Uterus (tissue), 4 donors: ENCODE results near the gene PREX1. TPM values are rescaled to one million over a fixed set of nuclear protein-coding genes. Genes with fewer than 3 reads are reported as not detected.

Experiments used
- DNase-seq, 2 donors: peaks; one replicate each; pipeline ENCODE4 v3.0.0-alpha.2; 2019 to 2020
- H3K27ac ChIP-seq, 2 donors: fragments of 200-600 bp; sonication (generic); 1 replicate in 1 of 2; 2 replicates in 1 of 2; pipeline ENCODE4 v1.5.1; 2016 to 2018
- H3K27me3 ChIP-seq, 2 donors: fragments of 200-600 bp; sonication (generic); one replicate each; pipeline ENCODE4 v1.5.1; 2018 to 2019; ENCODE audit warnings: control low read depth in 1 of 2
- H3K36me3 ChIP-seq, 2 donors: fragments of 200-600 bp; sonication (generic); one replicate each; pipeline ENCODE4 v1.5.1; 2019; ENCODE audit warnings: control low read depth in 1 of 2
- H3K4me1 ChIP-seq, 2 donors: fragments of 200-600 bp; sonication (generic); one replicate each; pipeline ENCODE4 v1.5.1; 2018 to 2019; ENCODE audit warnings: control low read depth in 1 of 2
- H3K4me3 ChIP-seq, 2 donors: fragments of 200-600 bp; sonication (generic); 1 replicate in 1 of 2; 2 replicates in 1 of 2; pipeline ENCODE4 v1.5.1; 2018 to 2019; ENCODE audit warnings: mild to moderate bottlenecking in 1 of 2
- H3K9me3 ChIP-seq, 2 donors: fragments of 200-600 bp; sonication (generic); one replicate each; pipeline ENCODE4 v1.5.1; 2019; ENCODE audit warnings: control low read depth in 1 of 2
- POLR2A ChIP-seq, 2 donors: fragments of 450-650 bp; IDR thresholded peaks; one replicate each; pipeline ENCODE4 v1.6.1; 2016; ENCODE audit warnings: antibody characterized with exemption in 2 of 2, mild to moderate bottlenecking in 1 of 2, moderate library complexity in 1 of 2
- intact Hi-C: fragments of 100-400 bp; cut with DNase I; formaldehyde crosslinking; loops from one replicate; pipeline ENCODE4 v1.15.1; 2023; ENCODE audit warnings: low total_unique reads
- total RNA-seq, 4 donors: library from RNA; depleted of rRNA in 3 of 4; stranded (reverse); fragments of >200 nt in 3 of 4; gene quantifications; one replicate each; pipeline versions ENCODE4 v1.1.0 to v1.2.4, GENCODE V29; 2014 to 2023
- TF ChIP-seq, protein P1 (sequence below), 4 experiments: fragments of 200-600 bp in 2 of 4; fragments of 450-650 bp in 2 of 4; sonication (generic) in 2 of 4; IDR thresholded peaks; one replicate each; pipeline ENCODE4 v1.5.1; 2016 to 2019; ENCODE audit warnings: antibody characterized with exemption in 4 of 4, mild to moderate bottlenecking in 2 of 4, moderate library complexity in 1 of 4
- donor health status: DM: yes; HTN: yes; CAD: no.

PREX1 gene
- total RNA-seq, 4 donors from 2014 or later, result 3.6 to 19.7 (median 11.3) TPM

DNA sequence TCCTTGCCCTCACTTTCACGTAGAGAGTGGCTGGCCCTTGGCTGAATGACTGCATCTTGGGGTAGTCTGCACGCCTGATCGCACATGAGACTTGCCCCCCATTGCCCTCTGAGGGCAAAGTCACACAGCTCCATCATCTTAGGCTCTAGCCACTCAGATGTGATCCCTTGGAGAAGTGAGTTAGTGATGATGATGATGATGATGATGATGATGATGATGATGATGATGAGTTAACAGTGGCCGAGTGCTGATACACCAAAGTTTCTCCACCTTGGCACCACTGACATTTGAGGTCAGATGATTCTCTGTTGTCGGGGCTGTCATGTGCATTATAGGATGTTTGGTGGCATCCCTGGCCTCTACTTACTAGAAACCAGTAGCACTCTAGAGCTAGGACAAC lies 84.0 kb downstream of the PREX1 start:
- no peak for DNase-seq
- Histone ChIP-seq H3K4me1 (no peaks in the 10 kb centered on the region), H3K27me3 (no peaks in the 10 kb centered on the region), H3K9me3 (no peaks in the 10 kb centered on the region), H3K27ac (no peak overlapping the region), H3K36me3 (no peaks in the 10 kb centered on the region), H3K4me3 (no peak overlapping the region)
- TF ChIP-seq POLR2A (IDR thresholded peaks at IDR 0.05), result no peak
- TF ChIP-seq, protein P1, sequence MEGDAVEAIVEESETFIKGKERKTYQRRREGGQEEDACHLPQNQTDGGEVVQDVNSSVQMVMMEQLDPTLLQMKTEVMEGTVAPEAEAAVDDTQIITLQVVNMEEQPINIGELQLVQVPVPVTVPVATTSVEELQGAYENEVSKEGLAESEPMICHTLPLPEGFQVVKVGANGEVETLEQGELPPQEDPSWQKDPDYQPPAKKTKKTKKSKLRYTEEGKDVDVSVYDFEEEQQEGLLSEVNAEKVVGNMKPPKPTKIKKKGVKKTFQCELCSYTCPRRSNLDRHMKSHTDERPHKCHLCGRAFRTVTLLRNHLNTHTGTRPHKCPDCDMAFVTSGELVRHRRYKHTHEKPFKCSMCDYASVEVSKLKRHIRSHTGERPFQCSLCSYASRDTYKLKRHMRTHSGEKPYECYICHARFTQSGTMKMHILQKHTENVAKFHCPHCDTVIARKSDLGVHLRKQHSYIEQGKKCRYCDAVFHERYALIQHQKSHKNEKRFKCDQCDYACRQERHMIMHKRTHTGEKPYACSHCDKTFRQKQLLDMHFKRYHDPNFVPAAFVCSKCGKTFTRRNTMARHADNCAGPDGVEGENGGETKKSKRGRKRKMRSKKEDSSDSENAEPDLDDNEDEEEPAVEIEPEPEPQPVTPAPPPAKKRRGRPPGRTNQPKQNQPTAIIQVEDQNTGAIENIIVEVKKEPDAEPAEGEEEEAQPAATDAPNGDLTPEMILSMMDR (IDR thresholded peaks at IDR 0.05), result no peak
- intact Hi-C loops, result no loop called here

DNA sequence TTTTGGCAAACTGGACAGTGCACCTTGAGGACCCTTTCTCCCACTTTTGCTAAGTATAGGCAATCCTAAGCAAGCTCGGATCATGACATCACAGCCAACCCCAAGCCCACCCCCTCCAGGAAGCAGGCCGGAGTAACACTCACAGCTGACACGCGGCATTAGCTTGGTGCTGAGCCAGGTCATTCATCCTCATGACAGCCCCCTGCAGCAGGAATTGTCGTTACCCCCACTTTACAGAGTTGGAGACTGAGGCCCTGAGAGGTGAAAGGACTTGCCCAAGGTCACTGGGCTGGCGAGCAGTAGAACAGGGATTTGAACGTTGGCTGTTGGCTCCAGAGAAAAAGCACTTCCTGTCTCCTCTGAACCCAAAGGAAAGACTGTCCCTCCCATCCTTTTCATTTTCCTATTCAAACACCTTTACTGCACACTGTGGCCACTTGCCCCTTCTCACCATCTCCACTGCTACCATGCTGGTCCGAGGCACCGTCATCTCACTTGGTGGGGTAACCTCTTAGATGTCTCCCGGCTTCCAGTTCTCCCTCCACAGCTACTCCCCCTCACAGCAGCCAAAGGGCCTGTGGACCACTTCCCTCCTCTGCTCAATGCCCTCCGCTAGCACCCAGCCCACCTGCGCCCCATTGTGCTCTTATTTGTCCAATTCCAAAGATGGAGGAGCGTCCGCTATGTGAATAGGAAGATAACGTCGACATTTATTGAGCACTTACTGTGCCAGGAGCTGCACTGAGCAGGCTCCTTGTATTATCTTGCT lies 84.7 kb downstream of the PREX1 start:
- Histone ChIP-seq H3K27ac (no peak overlapping the region), H3K4me3 (no peak overlapping the region), H3K4me1 (no peaks in the 10 kb centered on the region), H3K9me3 (no peaks in the 10 kb centered on the region), H3K36me3 (no peaks in the 10 kb centered on the region), H3K27me3 (no peaks in the 10 kb centered on the region)
- DNase-seq, result no peak
- intact Hi-C loops, result no loop called here
- no peak for TF ChIP-seq POLR2A (IDR thresholded peaks at IDR 0.05)
- TF ChIP-seq, protein P1 (IDR thresholded peaks at IDR 0.05), result no peak

DNA sequence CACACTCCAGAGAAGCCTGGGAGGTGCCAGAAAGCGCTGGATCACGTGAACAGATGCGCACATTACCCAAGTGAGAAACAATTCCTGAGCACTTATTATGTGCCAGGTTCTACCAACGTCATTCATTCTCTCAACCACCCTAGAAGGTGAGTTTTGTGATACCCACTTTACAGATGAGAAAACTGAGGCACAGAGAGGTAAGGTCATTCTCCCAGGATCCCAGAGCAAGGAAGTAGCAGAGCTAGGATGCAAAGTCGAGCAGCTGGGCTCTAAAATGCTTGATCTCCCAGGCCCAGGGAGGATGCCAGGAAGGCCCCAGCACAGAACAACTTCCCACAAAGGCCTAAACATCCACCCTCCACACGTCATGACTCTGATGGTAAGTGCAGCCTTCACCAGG lies 85.6 kb downstream of the PREX1 start:
- H3K27ac ChIP-seq, result no peak overlapping the region
- no peaks in the 10 kb centered on the region for H3K9me3 ChIP-seq
- no peaks in the 10 kb centered on the region for H3K36me3 ChIP-seq
- H3K4me3 ChIP-seq, result no peak overlapping the region
- no peaks in the 10 kb centered on the region for H3K4me1 ChIP-seq
- TF ChIP-seq POLR2A (IDR thresholded peaks at IDR 0.05), result no peak
- TF ChIP-seq, protein P1 (IDR thresholded peaks at IDR 0.05), result no peak
- intact Hi-C loops, result no loop called here
- no peaks in the 10 kb centered on the region for H3K27me3 ChIP-seq
- DNase-seq, result no peak

DNA sequence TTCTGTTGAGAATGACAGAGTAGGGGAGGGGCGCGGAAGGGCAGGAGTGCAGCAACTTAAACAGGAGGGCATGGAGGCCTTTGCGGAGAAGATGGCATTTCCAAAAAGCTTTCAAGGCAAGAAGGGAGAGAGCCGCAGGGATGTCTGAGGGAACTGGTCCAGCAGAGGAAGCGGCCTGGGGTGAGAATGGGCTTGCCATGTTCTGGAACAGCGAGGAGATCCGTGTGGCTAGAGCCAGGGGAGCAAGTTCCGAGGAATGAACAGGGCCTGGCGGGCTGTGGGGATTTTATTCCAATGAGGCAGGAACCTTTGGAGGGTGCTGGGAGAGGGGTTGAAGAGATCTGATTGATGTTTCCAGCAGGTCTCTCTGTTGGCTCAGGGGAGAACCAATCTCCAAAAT lies 86.1 kb downstream of the PREX1 start:
- no peaks in the 10 kb centered on the region for H3K36me3 ChIP-seq
- H3K4me3 ChIP-seq, result no peak overlapping the region
- no peak for DNase-seq
- H3K9me3 ChIP-seq, result no peaks in the 10 kb centered on the region
- TF ChIP-seq, protein P1 (IDR thresholded peaks at IDR 0.05), result no peak
- no peak for TF ChIP-seq POLR2A (IDR thresholded peaks at IDR 0.05)
- intact Hi-C loops, result no loop called here
- H3K4me1 ChIP-seq, result no peaks in the 10 kb centered on the region
- H3K27me3 ChIP-seq, result no peaks in the 10 kb centered on the region
- no peak overlapping the region for H3K27ac ChIP-seq

DNA sequence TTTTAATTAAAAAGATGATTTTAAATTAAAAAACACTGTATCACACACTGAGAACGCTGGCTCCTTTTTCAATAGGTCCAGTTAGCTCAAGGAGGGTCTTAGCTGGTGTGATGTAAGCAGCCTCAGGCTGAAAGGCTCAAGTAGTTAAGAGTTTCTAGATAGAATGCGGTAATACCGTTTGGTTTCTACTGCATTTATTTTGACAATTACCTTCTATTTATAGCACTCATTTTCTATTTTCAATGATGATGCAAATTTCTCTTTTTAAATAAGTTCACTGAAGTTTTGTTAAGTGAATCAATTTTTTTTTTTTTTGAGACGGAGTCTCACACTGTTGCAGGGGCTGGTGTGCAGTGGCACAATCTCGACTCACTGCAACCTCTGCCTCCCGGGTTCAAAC lies 87.1 kb downstream of the PREX1 start:
- H3K9me3 ChIP-seq, result no peaks in the 10 kb centered on the region
- intact Hi-C loops, result no loop called here
- TF ChIP-seq POLR2A (IDR thresholded peaks at IDR 0.05), result no peak
- TF ChIP-seq, protein P1 (IDR thresholded peaks at IDR 0.05), result no peak
- no peak for DNase-seq
- no peak overlapping the region for H3K27ac ChIP-seq
- no peak overlapping the region for H3K4me3 ChIP-seq
- no peaks in the 10 kb centered on the region for H3K36me3 ChIP-seq
- H3K27me3 ChIP-seq, result no peaks in the 10 kb centered on the region
- no peaks in the 10 kb centered on the region for H3K4me1 ChIP-seq
